Sigmoid colon (tissue), 7 donors: ENCODE data around the gene DHX58. TPM values are rescaled to one million over a fixed set of nuclear protein-coding genes. Genes with fewer than 3 reads are reported as not detected.

Source experiments
- DNase-seq: peaks from one replicate; pipeline ENCODE4 v3.0.0-alpha.2; 2019
- H3K27ac ChIP-seq, 4 donors: fragments of 200-600 bp; sonication (generic); one replicate each; pipeline ENCODE4 v1.5.1; 2016 to 2019; ENCODE audit warnings: mild to moderate bottlenecking in 1 of 4
- H3K27me3 ChIP-seq, 3 donors: fragments of 200-600 bp; sonication (generic); one replicate each; pipeline ENCODE4 v1.5.1; 2019; ENCODE audit warnings: mild to moderate bottlenecking in 1 of 3
- H3K36me3 ChIP-seq, 4 donors: fragments of 200-600 bp; sonication (generic); one replicate each; pipeline ENCODE4 v1.5.1; 2016 to 2019
- H3K4me1 ChIP-seq, 4 donors: fragments of 200-600 bp; sonication (generic); one replicate each; pipeline ENCODE4 v1.5.1; 2017 to 2019
- H3K4me3 ChIP-seq, 4 donors: fragments of 200-600 bp; sonication (generic); one replicate each; pipeline ENCODE4 v1.5.1; 2017 to 2019; ENCODE audit warnings: mild to moderate bottlenecking in 2 of 4, moderate library complexity in 1 of 4
- H3K9me3 ChIP-seq, 4 donors: fragments of 200-600 bp in 3 of 4; sonication (generic) in 3 of 4; one replicate each; pipeline versions ENCODE4 v1.5.1 to v1.6.1; 2013 to 2019
- CTCF ChIP-seq, 4 experiments: fragments of 450-650 bp in 3 of 4; fragments of 200-600 bp in 1 of 4; IDR thresholded peaks; one replicate each; pipeline ENCODE4 v1.5.1; 2016 to 2019; ENCODE audit warnings: antibody characterized with exemption in 4 of 4, mild to moderate bottlenecking in 3 of 4, moderate library complexity in 2 of 4
- EP300 ChIP-seq, 4 donors: sonication (generic); formaldehyde crosslinking; IDR thresholded peaks; one replicate each; pipeline ENCODE4 v1.6.1; 2017; ENCODE audit warnings: antibody characterized with exemption in 4 of 4
- POLR2A ChIP-seq, 2 donors: fragments of 450-650 bp; IDR thresholded peaks; one replicate each; pipeline ENCODE4 v1.6.1; 2016; ENCODE audit warnings: antibody characterized with exemption in 2 of 2, mild to moderate bottlenecking in 2 of 2, moderate library complexity in 2 of 2
- POLR2AphosphoS5 ChIP-seq, 4 donors: sonication (generic); formaldehyde crosslinking; IDR thresholded peaks; one replicate each; pipeline ENCODE4 v1.6.1; 2017; ENCODE audit warnings: antibody characterized with exemption in 4 of 4
- WGBS, 2 donors: extraction: QIAGEN DNeasy Blood & Tissue Kit; methylation state at CpG; one replicate each; pipeline ENCODE4 v1.1.7; 2013; 5-methylcytosine and 5-hydroxymethylcytosine counted together
- intact Hi-C: fragments of 100-400 bp; cut with DNase I; formaldehyde crosslinking; loops from one replicate; pipeline ENCODE4 v1.15.1; 2023
- polyA plus RNA-seq, 3 donors: library from polyadenylated mRNA; stranded (reverse); fragments of 200-250 nt; gene quantifications; one replicate each; pipeline ENCODE4 v1.2.3, GENCODE V29; 2013
- total RNA-seq, 4 donors: library from RNA; depleted of rRNA; stranded (reverse); fragments of >200 nt; gene quantifications; one replicate each; pipeline ENCODE4 v1.1.0, GENCODE V29; 2016
- donor health status: healthy with polysubstance abuse.
- donor health status: Bipolar disorder and iron deficiency.
- donor health status: healthy.

Gene DHX58
- total and polyA plus RNA-seq, 7 donors: 4.4 to 19.0 (median 14.5) TPM

DNA sequence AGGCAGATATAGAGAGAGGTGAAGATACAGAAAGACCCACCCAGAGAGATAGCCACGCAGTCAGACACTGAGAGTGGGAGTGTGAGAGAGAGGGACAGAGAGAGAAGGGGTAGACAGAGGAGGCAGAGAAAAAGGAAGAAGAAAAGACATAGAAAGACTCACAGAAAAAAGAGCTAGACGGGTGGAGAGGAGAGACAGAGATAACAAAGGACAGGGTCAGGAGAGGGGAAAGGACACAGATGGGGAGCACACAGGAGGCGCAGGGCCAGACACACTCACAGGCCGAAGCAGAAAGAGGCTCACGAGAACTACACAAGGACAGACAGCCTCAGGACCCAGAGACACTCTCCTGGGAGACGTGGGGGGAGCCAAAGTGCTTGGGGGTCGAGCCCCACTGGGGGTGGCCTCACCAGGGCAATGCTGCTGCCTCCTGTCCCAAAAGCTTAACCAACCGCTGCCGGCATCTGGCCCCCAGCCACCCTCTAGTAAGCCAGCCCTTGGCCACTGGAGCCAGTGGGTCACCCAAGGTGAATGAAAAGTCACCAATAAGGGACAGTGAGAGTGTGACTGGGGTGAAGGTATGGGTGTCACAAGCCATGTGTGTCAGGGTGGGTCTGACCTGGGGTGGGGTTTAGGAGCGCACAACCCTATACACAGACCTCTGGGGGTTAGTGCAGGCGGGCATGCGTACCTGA is 18.0 kb downstream of the DHX58 start:
- WGBS, 2 donors: 89 to 90% methylated on average over 12 of the region's 12 CpGs
- TF ChIP-seq POLR2AphosphoS5 (IDR thresholded peaks at IDR 0.05): no peak
- TF ChIP-seq EP300 (IDR thresholded peaks at IDR 0.05): no peak
- TF ChIP-seq CTCF (IDR thresholded peaks at IDR 0.05): no peak
- no peak overlapping the region for H3K4me3 ChIP-seq
- peaks cover 12 to 42% (median 28%) of the 10 kb centered on the region in 3 donors for H3K27me3 ChIP-seq
- peaks cover 0 to 9% (median 7%) of the 10 kb centered on the region in 4 donors for H3K4me1 ChIP-seq
- no peak overlapping the region for H3K27ac ChIP-seq
- intact Hi-C loops: no loop called here
- H3K9me3 ChIP-seq: no peaks in the 10 kb centered on the region
- H3K36me3 ChIP-seq: no peaks in the 10 kb centered on the region
- no peak for DNase-seq

- H3K27ac ChIP-seq: no peak overlapping the region
- H3K9me3 ChIP-seq: no peaks in the 10 kb centered on the region
- peaks cover 0 to 2% (median under 1%) of the 10 kb centered on the region in 4 donors for H3K4me1 ChIP-seq
- H3K4me3 ChIP-seq: no peak overlapping the region
- 37 to 57% methylated on average over 6 of the region's 6 CpGs for WGBS, 2 donors
- intact Hi-C loops: no loop called here
- H3K27me3 ChIP-seq: peaks cover 12 to 46% (median 21%) of the 10 kb centered on the region in 3 donors
- DNase-seq: no peak
- H3K36me3 ChIP-seq: no peaks in the 10 kb centered on the region
- TF ChIP-seq EP300 (IDR thresholded peaks at IDR 0.05) (no peak), CTCF (IDR thresholded peaks at IDR 0.05) (no peak)
Measured at GRCh38 chr17:42092939-42093338, 19.6 kb downstream of the DHX58 start.

DNA sequence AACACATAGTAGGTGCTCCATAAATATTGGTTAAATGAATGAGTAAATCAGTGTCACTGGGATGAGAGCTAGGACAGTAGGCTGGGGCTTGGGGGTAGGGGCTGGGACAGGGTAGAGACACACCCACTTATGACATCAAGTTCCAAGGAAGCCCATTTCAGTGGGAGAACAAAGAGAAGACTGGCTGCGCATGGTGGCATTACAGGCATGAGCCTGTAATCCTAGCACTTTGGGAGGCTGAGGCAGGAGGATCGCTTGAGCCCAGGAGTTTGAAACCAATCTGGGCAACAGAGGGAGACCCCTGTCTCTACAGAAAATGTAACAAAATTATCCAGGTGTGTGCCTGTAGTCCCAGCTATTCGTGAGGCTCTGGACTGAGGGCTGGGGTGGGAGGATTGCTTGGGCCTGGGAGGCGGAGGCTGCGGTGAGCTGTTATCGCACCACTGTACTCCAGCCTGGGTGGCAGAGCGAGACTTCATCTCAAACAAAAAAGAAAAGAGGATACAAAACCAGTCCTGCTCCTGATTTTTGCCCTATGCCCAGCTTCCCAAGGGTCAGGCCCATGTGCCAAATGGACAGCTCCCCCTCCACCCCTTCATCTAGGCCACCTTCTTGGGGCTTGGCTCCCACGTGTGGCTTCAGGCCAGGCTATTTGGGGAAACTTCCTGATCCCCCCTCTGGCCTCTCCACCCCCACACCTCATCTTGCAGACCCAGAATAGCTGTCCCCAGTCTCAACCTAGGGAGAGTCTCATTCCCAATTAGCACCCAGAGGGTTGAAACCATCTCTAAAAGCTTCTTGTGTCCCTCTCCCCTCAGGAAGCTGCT is 21.3 kb downstream of the DHX58 start:
- WGBS, 2 donors: 87 to 91% methylated on average over 8 of the region's 8 CpGs
- DNase-seq: no peak

GRCh38 chr17:42088736-42089135 is 23.8 kb downstream of the DHX58 start:
- no peak overlapping the region for H3K27ac ChIP-seq
- DNase-seq: no peak
- 77 to 89% methylated on average over 8 of the region's 8 CpGs for WGBS, 2 donors
- H3K36me3 ChIP-seq: no peaks in the 10 kb centered on the region
- H3K27me3 ChIP-seq: peaks cover 0 to 9% (median 0%) of the 10 kb centered on the region in 3 donors
- H3K9me3 ChIP-seq: no peaks in the 10 kb centered on the region
- intact Hi-C loops: no loop called here
- no peak overlapping the region for H3K4me3 ChIP-seq
- no peaks in the 10 kb centered on the region for H3K4me1 ChIP-seq
- TF ChIP-seq POLR2A (IDR thresholded peaks at IDR 0.05): no peak
- TF ChIP-seq POLR2AphosphoS5 (IDR thresholded peaks at IDR 0.05): no peak
- no peak for TF ChIP-seq CTCF (IDR thresholded peaks at IDR 0.05)
- no peak for TF ChIP-seq EP300 (IDR thresholded peaks at IDR 0.05)

More for the DNA sequence above, 21.3 kb downstream of the DHX58 start:
- Histone ChIP-seq H3K4me3 (no peak overlapping the region), H3K9me3 (no peaks in the 10 kb centered on the region), H3K27ac (no peak overlapping the region), H3K27me3 (peaks cover 2 to 28% (median 4%) of the 10 kb centered on the region in 3 donors), H3K4me1 (no peaks in the 10 kb centered on the region), H3K36me3 (no peaks in the 10 kb centered on the region)
- no peak for TF ChIP-seq EP300 (IDR thresholded peaks at IDR 0.05)
- no peak for TF ChIP-seq POLR2A (IDR thresholded peaks at IDR 0.05)
- no peak for TF ChIP-seq CTCF (IDR thresholded peaks at IDR 0.05)
- no peak for TF ChIP-seq POLR2AphosphoS5 (IDR thresholded peaks at IDR 0.05)
- intact Hi-C loops: no loop called here
